Adrenal gland (tissue), 12 donors: ENCODE measurements around the gene CHD3. TPM values are rescaled to one million over a fixed set of nuclear protein-coding genes. Genes with fewer than 3 reads are reported as not detected.

Experiments
- DNase-seq, 7 donors: peaks; one replicate each; pipeline ENCODE4 v3.0.0-alpha.2; 2019 to 2020
- H3K27ac ChIP-seq, 5 donors: fragments of 200-600 bp; sonication (generic) in 4 of 5; 1 replicate in 3 of 5; 2 replicates in 2 of 5; pipeline versions ENCODE4 v1.5.1 to v1.8.0; 2016 to 2020; ENCODE audit warnings: mild to moderate bottlenecking in 1 of 5
- H3K27me3 ChIP-seq: fragments of 200-600 bp; 2 replicates; pipeline ENCODE4 v1.8.0; 2021
- H3K36me3 ChIP-seq, 2 donors: fragments of 200-600 bp; replicated peaks in 1 of 2; 1 replicate in 1 of 2; 2 replicates in 1 of 2; pipeline versions ENCODE4 v1.5.1 to v1.8.0; 2018 to 2022
- H3K4me1 ChIP-seq, 2 donors: fragments of 200-600 bp; replicated peaks in 1 of 2; 1 replicate in 1 of 2; 2 replicates in 1 of 2; pipeline versions ENCODE4 v1.5.1 to v1.8.0; 2018 to 2021
- H3K4me3 ChIP-seq, 4 donors: fragments of 200-600 bp; sonication (generic) in 3 of 4; one replicate each; pipeline ENCODE4 v1.5.1; 2016 to 2018
- H3K9me3 ChIP-seq, 3 donors: fragments of 200-600 bp; sonication (generic) in 1 of 3; replicated peaks in 1 of 3; 1 replicate in 2 of 3; 2 replicates in 1 of 3; pipeline versions ENCODE4 v1.5.1 to v1.8.0; 2016 to 2021
- POLR2A ChIP-seq, 2 donors: fragments of 450-650 bp; IDR thresholded peaks; one replicate each; pipeline ENCODE4 v1.6.1; 2017; ENCODE audit warnings: antibody characterized with exemption in 2 of 2, mild to moderate bottlenecking in 2 of 2, moderate library complexity in 1 of 2
- WGBS, 4 donors: extraction: QIAGEN DNeasy Blood & Tissue Kit in 2 of 4; methylation state at CpG; one replicate each; pipeline versions ENCODE4 v1.1.5 to v1.1.7; 2013 to 2017; 5-methylcytosine and 5-hydroxymethylcytosine counted together
- intact Hi-C, 2 donors: fragments of 100-400 bp; cut with DNase I; formaldehyde crosslinking; loops; one replicate each; pipeline versions ENCODE4 v1.14.1 to v1.15.0; 2022 to 2023
- polyA plus RNA-seq, 3 donors: library from polyadenylated mRNA; stranded (reverse); fragments of 200-250 nt in 2 of 3; fragments of 350-450 nt in 1 of 3; fragmentation: Illumina TruSeq in 1 of 3; extraction: RNeasy Lipid Tissue Mini Kit (QIAGEN cat#74804) in 1 of 3; gene quantifications; one replicate each; pipeline ENCODE4 v1.2.3, GENCODE V29; 2013 to 2014
- total RNA-seq, 9 donors: library from RNA; depleted of rRNA in 4 of 9; stranded (reverse); fragments of >200 nt in 4 of 9; fragments of 120-200 nt in 1 of 9; fragmentation: NEBNext Ultra II Directional in 1 of 9; extraction: Animal tissue kit (Norgen Biotek cat#: 25700) in 1 of 9; gene quantifications; one replicate each; pipeline versions ENCODE4 v1.1.0 to v1.2.4, GENCODE V29; 2013 to 2023
- TF ChIP-seq, protein P1 (sequence below), 6 experiments: fragments of 450-650 bp in 4 of 6; fragments of 200-600 bp in 2 of 6; sonication (generic) in 1 of 6; IDR thresholded peaks; 1 replicate in 5 of 6; 2 replicates in 1 of 6; pipeline versions ENCODE4 v1.5.1 to v1.8.0; 2016 to 2021; ENCODE audit warnings: antibody characterized with exemption in 6 of 6, mild to moderate bottlenecking in 2 of 6, moderate library complexity in 1 of 6
- donor health status: healthy with polysubstance abuse.
- donor health status: Bipolar disorder and iron deficiency.
- donor health status: DM: yes; HTN: yes; CAD: no.
- donor health status: DM: no; HTN: no; CAD: no.
- donor health status: DM: no; HTN: no; CAD: no.
- donor health status: DM: yes; HTN: yes; CAD: no.

Gene CHD3
- total and polyA plus RNA-seq, 12 donors = 43.8 to 326 (median 91.5) TPM

GRCh38 chr17:7852262-7852670 lies 36.3 kb upstream of the CHD3 start:
- peak in 5 of 7 donors; percentile 29 to 72 (median 37) for DNase-seq
- Histone ChIP-seq H3K27ac (peak overlapping the region in 1 of 5 donors; percentile 25), H3K4me1 (peaks cover 19 to 41% of the 10 kb centered on the region in 2 donors), H3K27me3 (no peaks in the 10 kb centered on the region), H3K4me3 (no peak overlapping the region), H3K36me3 (peaks cover 0 to 61% of the 10 kb centered on the region in 2 donors), H3K9me3 (no peaks in the 10 kb centered on the region)
- intact Hi-C loops = loop anchor here in 1 of 2 donors (2.0 to 5.0 kb wide), 2 partner anchors 29 to 135 kb away; no protein-coding TSS in a partner anchor
- TF ChIP-seq POLR2A (IDR thresholded peaks at IDR 0.05) = no peak
- TF ChIP-seq, protein P1, sequence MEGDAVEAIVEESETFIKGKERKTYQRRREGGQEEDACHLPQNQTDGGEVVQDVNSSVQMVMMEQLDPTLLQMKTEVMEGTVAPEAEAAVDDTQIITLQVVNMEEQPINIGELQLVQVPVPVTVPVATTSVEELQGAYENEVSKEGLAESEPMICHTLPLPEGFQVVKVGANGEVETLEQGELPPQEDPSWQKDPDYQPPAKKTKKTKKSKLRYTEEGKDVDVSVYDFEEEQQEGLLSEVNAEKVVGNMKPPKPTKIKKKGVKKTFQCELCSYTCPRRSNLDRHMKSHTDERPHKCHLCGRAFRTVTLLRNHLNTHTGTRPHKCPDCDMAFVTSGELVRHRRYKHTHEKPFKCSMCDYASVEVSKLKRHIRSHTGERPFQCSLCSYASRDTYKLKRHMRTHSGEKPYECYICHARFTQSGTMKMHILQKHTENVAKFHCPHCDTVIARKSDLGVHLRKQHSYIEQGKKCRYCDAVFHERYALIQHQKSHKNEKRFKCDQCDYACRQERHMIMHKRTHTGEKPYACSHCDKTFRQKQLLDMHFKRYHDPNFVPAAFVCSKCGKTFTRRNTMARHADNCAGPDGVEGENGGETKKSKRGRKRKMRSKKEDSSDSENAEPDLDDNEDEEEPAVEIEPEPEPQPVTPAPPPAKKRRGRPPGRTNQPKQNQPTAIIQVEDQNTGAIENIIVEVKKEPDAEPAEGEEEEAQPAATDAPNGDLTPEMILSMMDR (IDR thresholded peaks at IDR 0.05) = no peak
- 63 to 75% (median 65%) methylated on average over 11 to 20 of the region's 20 CpGs for WGBS, 4 donors

GRCh38 chr17:7852919-7853690 lies 35.5 kb upstream of the CHD3 start:
- intact Hi-C loops = loop anchor here in 1 of 2 donors (2.0 to 5.0 kb wide), 2 partner anchors 30 to 134 kb away; no protein-coding TSS in a partner anchor
- WGBS, 4 donors = 74 to 85% (median 78%) methylated on average over 17 to 51 of the region's 51 CpGs
- H3K36me3 ChIP-seq = peaks cover 0 to 53% of the 10 kb centered on the region in 2 donors

DNA sequence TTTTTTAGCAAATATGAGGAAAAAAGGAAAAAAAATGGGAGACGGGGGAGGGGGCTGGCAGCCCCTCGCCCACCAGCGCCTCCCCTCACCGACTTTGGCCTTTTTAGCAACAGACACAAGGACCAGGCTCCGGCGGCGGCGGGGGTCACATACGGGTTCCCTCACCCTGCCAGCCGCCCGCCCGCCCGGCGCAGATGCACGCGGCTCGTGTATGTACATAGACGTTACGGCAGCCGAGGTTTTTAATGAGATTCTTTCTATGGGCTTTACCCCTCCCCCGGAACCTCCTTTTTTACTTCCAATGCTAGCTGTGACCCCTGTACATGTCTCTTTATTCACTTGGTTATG lies 34.9 kb upstream of the CHD3 start:
- no peaks in the 10 kb centered on the region for H3K27me3 ChIP-seq
- intact Hi-C loops = loop anchor here in 1 of 2 donors (2.0 to 5.0 kb wide), 2 partner anchors 31 to 134 kb away; no protein-coding TSS in a partner anchor
- H3K9me3 ChIP-seq = no peaks in the 10 kb centered on the region
- H3K27ac ChIP-seq = no peak overlapping the region
- TF ChIP-seq, protein P1 (IDR thresholded peaks at IDR 0.05) = no peak
- TF ChIP-seq POLR2A (IDR thresholded peaks at IDR 0.05) = no peak
- no peak overlapping the region for H3K4me3 ChIP-seq
- peaks cover 0 to 50% of the 10 kb centered on the region in 2 donors for H3K36me3 ChIP-seq
- H3K4me1 ChIP-seq = peaks cover 23 to 47% of the 10 kb centered on the region in 2 donors
- 76 to 85% (median 82%) methylated on average over 21 of the region's 21 CpGs for WGBS, 4 donors
- DNase-seq = peak in 5 of 7 donors; percentile 16 to 61 (median 37)

More at GRCh38 chr17:7852919-7853690, 35.5 kb upstream of the CHD3 start:
- H3K27ac ChIP-seq = no peak overlapping the region
- no peak overlapping the region for H3K4me3 ChIP-seq
- H3K9me3 ChIP-seq = no peaks in the 10 kb centered on the region
- H3K4me1 ChIP-seq = peaks cover 19 to 41% of the 10 kb centered on the region in 2 donors
- H3K27me3 ChIP-seq = no peaks in the 10 kb centered on the region
- TF ChIP-seq POLR2A (IDR thresholded peaks at IDR 0.05) = no peak
- TF ChIP-seq, protein P1 (IDR thresholded peaks at IDR 0.05) = peak in 1 of 6 experiments; percentile 5
- DNase-seq = peak in 4 of 7 donors; percentile 32 to 65 (median 40)

GRCh38 chr17:7854078-7854777 lies 34.4 kb upstream of the CHD3 start:
- H3K4me3 ChIP-seq = no peak overlapping the region
- peaks cover 28 to 52% of the 10 kb centered on the region in 2 donors for H3K4me1 ChIP-seq
- H3K27me3 ChIP-seq = no peaks in the 10 kb centered on the region
- peak in 5 of 7 donors; percentile 16 to 59 (median 39) for DNase-seq
- H3K9me3 ChIP-seq = no peaks in the 10 kb centered on the region
- 73 to 76% (median 74%) methylated on average over 31 of the region's 31 CpGs for WGBS, 4 donors
- peaks cover 0 to 44% of the 10 kb centered on the region in 2 donors for H3K36me3 ChIP-seq
- H3K27ac ChIP-seq = peak overlapping the region in 1 of 5 donors; percentile 88
- TF ChIP-seq, protein P1 (IDR thresholded peaks at IDR 0.05) = no peak
- no peak for TF ChIP-seq POLR2A (IDR thresholded peaks at IDR 0.05)
- intact Hi-C loops = loop anchor here in 1 of 2 donors (5.0 kb wide), 1 partner anchor 133 kb away; no protein-coding TSS in a partner anchor
